Liver (tissue), 9 donors: ENCODE data around the gene CBX5. TPM values are rescaled to one million over a fixed set of nuclear protein-coding genes. Genes with fewer than 3 reads are reported as not detected.

Experiments used
- DNase-seq: peaks from one replicate; pipeline ENCODE4 v3.0.0-alpha.2; 2017; ENCODE audit warnings: low spot score
- H3K27ac ChIP-seq, 2 donors: one replicate each; pipeline ENCODE4 v1.7.0; 2013; ENCODE audit warnings: inconsistent platforms in 2 of 2, low read length in 2 of 2, control low read depth in 1 of 2, low read depth in 1 of 2, mild to moderate bottlenecking in 1 of 2
- H3K27me3 ChIP-seq, 4 donors: one replicate each; pipeline versions ENCODE4 v1.6.1 to v1.7.0; 2013; ENCODE audit warnings: low read length in 3 of 4, inconsistent platforms in 1 of 4, mild to moderate bottlenecking in 1 of 4, moderate library complexity in 1 of 4; ENCODE audit not compliant: control insufficient read depth in 4 of 4, insufficient read depth in 4 of 4
- H3K36me3 ChIP-seq, 4 donors: one replicate each; pipeline versions ENCODE4 v1.6.1 to v1.7.0; 2013; ENCODE audit warnings: low read length in 3 of 4, mild to moderate bottlenecking in 3 of 4, low read depth in 1 of 4, moderate library complexity in 1 of 4; ENCODE audit not compliant: control insufficient read depth in 4 of 4, insufficient read depth in 3 of 4
- H3K4me1 ChIP-seq, 4 donors: one replicate each; pipeline versions ENCODE4 v1.6.1 to v1.7.0; 2013; ENCODE audit warnings: low read length in 3 of 4, mild to moderate bottlenecking in 3 of 4, moderate library complexity in 1 of 4; ENCODE audit not compliant: control insufficient read depth in 4 of 4, insufficient read depth in 4 of 4
- H3K4me3 ChIP-seq, 3 donors: one replicate each; pipeline versions ENCODE4 v1.6.1 to v1.7.0; 2013; ENCODE audit warnings: low read length in 3 of 3, control low read depth in 1 of 3, low read depth in 1 of 3, mild to moderate bottlenecking in 1 of 3
- H3K9ac ChIP-seq, 2 donors: one replicate each; pipeline ENCODE4 v1.7.0; 2013; ENCODE audit warnings: low read length in 2 of 2, mild to moderate bottlenecking in 2 of 2, moderate library complexity in 2 of 2, control low read depth in 1 of 2, low read depth in 1 of 2
- H3K9me3 ChIP-seq, 4 donors: one replicate each; pipeline versions ENCODE4 v1.6.1 to v1.7.0; 2013; ENCODE audit warnings: low read length in 3 of 4; ENCODE audit not compliant: control insufficient read depth in 4 of 4
- CTCF ChIP-seq: fragments of 150-350 bp; IDR thresholded peaks from 2 replicates; pipeline ENCODE4 v1.5.1; 2017; ENCODE audit warnings: improper control_type of control experiment, low read depth, low read length; ENCODE audit not compliant: missing input control
- FOXA1 ChIP-seq: IDR thresholded peaks from 2 replicates; pipeline ENCODE4 v1.6.1; 2016; ENCODE audit warnings: antibody characterized with exemption
- HNF4G ChIP-seq: IDR thresholded peaks from 2 replicates; pipeline ENCODE4 v1.6.1; 2016; ENCODE audit warnings: antibody characterized with exemption
- MAX ChIP-seq: IDR thresholded peaks from 2 replicates; pipeline ENCODE4 v1.6.1; 2016; ENCODE audit warnings: antibody characterized with exemption
- NR2F2 ChIP-seq: IDR thresholded peaks from 2 replicates; pipeline ENCODE4 v1.6.1; 2016; ENCODE audit warnings: antibody characterized with exemption
- RAD21 ChIP-seq, 2 donors: IDR thresholded peaks; 2 replicates each; pipeline ENCODE4 v1.6.1; 2016; ENCODE audit warnings: antibody characterized with exemption in 2 of 2, mild to moderate bottlenecking in 2 of 2
- SP1 ChIP-seq: IDR thresholded peaks from 2 replicates; pipeline ENCODE4 v1.6.1; 2018; ENCODE audit warnings: antibody characterized with exemption, mild to moderate bottlenecking
- YY1 ChIP-seq: IDR thresholded peaks from 2 replicates; pipeline ENCODE4 v1.6.1; 2016; ENCODE audit warnings: antibody characterized with exemption, mild to moderate bottlenecking
- WGBS: extraction: QIAGEN DNeasy Blood & Tissue Kit; methylation state at CpG from one replicate; pipeline ENCODE4 v1.1.7; 2013; 5-methylcytosine and 5-hydroxymethylcytosine counted together
- polyA plus RNA-seq, 2 donors: library from polyadenylated mRNA; stranded (reverse) in 1 of 2; unstranded in 1 of 2; fragments of 200-250 nt in 1 of 2; fragments of >200 nt in 1 of 2; fragmentation: Nextera tagmentation in 1 of 2; extraction: Ambion mirVana in 1 of 2; gene quantifications; one replicate each; pipeline versions ENCODE4 v1.2.1 to v1.2.3, GENCODE V29; 2013 to 2015
- total RNA-seq, 2 donors: library from RNA; depleted of rRNA; stranded (reverse); fragments of >200 nt; gene quantifications; one replicate each; pipeline ENCODE4 v1.2.3, GENCODE V29; 2014
- TF ChIP-seq, protein P1 (sequence below): IDR thresholded peaks from 2 replicates; pipeline ENCODE4 v1.6.1; 2016; ENCODE audit warnings: antibody characterized with exemption
- donor health status: healthy.
- donor health status: healthy.
- donor health status: healthy.
- donor health status: healthy.
- donor health status: healthy.

CBX5 gene
- total and polyA plus RNA-seq, 4 donors: 4.4 to 62.3 (median 12.6) TPM

- no peak for DNase-seq
- no peak overlapping the region for H3K9ac ChIP-seq
- H3K9me3 ChIP-seq: no peaks in the 10 kb centered on the region
- H3K27ac ChIP-seq: no peak overlapping the region
- peaks cover 0 to 17% (median 8%) of the 10 kb centered on the region in 4 donors for H3K36me3 ChIP-seq
- peaks cover 12 to 25% (median 21%) of the 10 kb centered on the region in 4 donors for H3K4me1 ChIP-seq
- no peak for TF ChIP-seq SP1
- TF ChIP-seq MAX: no peak
- TF ChIP-seq NR2F2: no peak
- TF ChIP-seq HNF4G: no peak
- H3K27me3 ChIP-seq: no peaks in the 10 kb centered on the region
- no peak overlapping the region for H3K4me3 ChIP-seq
These were observed 21.7 kb downstream of the CBX5 start for GRCh38 chr12:54258201-54258681.

- no peak for TF ChIP-seq YY1
- peaks cover 10 to 19% (median 15%) of the 10 kb centered on the region in 4 donors for H3K4me1 ChIP-seq
- H3K4me3 ChIP-seq: no peak overlapping the region
- no peak overlapping the region for H3K9ac ChIP-seq
- DNase-seq: no peak
- H3K9me3 ChIP-seq: no peaks in the 10 kb centered on the region
- H3K27ac ChIP-seq: no peak overlapping the region
- 95% methylated on average over 8 of the region's 8 CpGs for WGBS
- H3K36me3 ChIP-seq: peaks cover 0 to 17% (median 8%) of the 10 kb centered on the region in 4 donors
- H3K27me3 ChIP-seq: no peaks in the 10 kb centered on the region
These were observed 22.6 kb downstream of the CBX5 start for GRCh38 chr12:54257332-54257731.

GRCh38 chr12:54253240-54253639 lies 26.7 kb downstream of the CBX5 start:
- Histone ChIP-seq H3K27ac (no peak overlapping the region), H3K4me1 (no peaks in the 10 kb centered on the region), H3K4me3 (no peak overlapping the region), H3K9me3 (no peaks in the 10 kb centered on the region), H3K27me3 (no peaks in the 10 kb centered on the region), H3K36me3 (peaks cover 0 to 18% (median 9%) of the 10 kb centered on the region in 4 donors), H3K9ac (no peak overlapping the region)
- DNase-seq: no peak
- 96% methylated on average over 4 of the region's 4 CpGs for WGBS
- TF ChIP-seq, protein P1, sequence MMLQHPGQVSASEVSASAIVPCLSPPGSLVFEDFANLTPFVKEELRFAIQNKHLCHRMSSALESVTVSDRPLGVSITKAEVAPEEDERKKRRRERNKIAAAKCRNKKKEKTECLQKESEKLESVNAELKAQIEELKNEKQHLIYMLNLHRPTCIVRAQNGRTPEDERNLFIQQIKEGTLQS: no peak
- no peak for TF ChIP-seq NR2F2

- Histone ChIP-seq H3K4me3 (no peak overlapping the region), H3K9me3 (no peaks in the 10 kb centered on the region), H3K4me1 (no peaks in the 10 kb centered on the region), H3K9ac (no peak overlapping the region), H3K27ac (no peak overlapping the region), H3K27me3 (no peaks in the 10 kb centered on the region), H3K36me3 (peaks cover 4 to 14% (median 7%) of the 10 kb centered on the region in 4 donors)
- DNase-seq: no peak
- TF ChIP-seq FOXA1: no peak
- TF ChIP-seq CTCF: peak; percentile 62
- TF ChIP-seq RAD21 (IDR thresholded peaks at IDR 0.05): peak; percentile 81 to 83
- 95% methylated on average over 1 of the region's 1 CpG for WGBS
These were observed 28.1 kb downstream of the CBX5 start for GRCh38 chr12:54251667-54252284.
